ENCODE results near the gene KANK4. TPM values are rescaled to one million over a fixed set of nuclear protein-coding genes. Genes with fewer than 3 reads are reported as not detected.

Gene KANK4
- total and polyA plus RNA-seq, 2 donors (not counting 1 experiment from before 2014, with no cell fraction given), result not detected

- H3K4me3 ChIP-seq (replicated peaks in 1 of 4; ENCODE audit: control extremely low read depth in 1 of 4, insufficient read depth in 1 of 4, low read depth in 3 of 4, low read length in 4 of 4), result no peak overlapping the region
- no peaks in the 10 kb centered on the region for H3K4me1 ChIP-seq (ENCODE audit: control insufficient read depth, extremely low read depth, insufficient read depth, low read length)
- H3K4me2 ChIP-seq (ENCODE audit: extremely low read depth, insufficient read depth, low read length), result no peak overlapping the region
- no peaks in the 10 kb centered on the region for H3K9me3 ChIP-seq (ENCODE audit: control insufficient read depth, insufficient read depth, low read depth, low read length)
- no peak for DNase-seq (ENCODE audit: low read depth in 2 of 2)
- no peaks in the 10 kb centered on the region for H3K27me3 ChIP-seq (ENCODE audit: control insufficient read depth, insufficient read depth, low read length)
- no peak overlapping the region for H2AFZ ChIP-seq (ENCODE audit: low read length)
- no peak overlapping the region for H3K27ac ChIP-seq (ENCODE audit: insufficient read depth, low read length)
- no peaks in the 10 kb centered on the region for H4K20me1 ChIP-seq (ENCODE audit: control insufficient read depth, extremely low read depth, insufficient read depth, low read length)
- no peaks in the 10 kb centered on the region for H3K36me3 ChIP-seq (ENCODE audit: control insufficient read depth, insufficient read depth, low read length)
- H3K9ac ChIP-seq (ENCODE audit: insufficient read depth, low read length), result no peak overlapping the region
- TF ChIP-seq CTCF (conservative IDR thresholded peaks at IDR 0.05 in 1 of 2, IDR thresholded peaks at IDR 0.05 in 1 of 2; ENCODE audit: low read depth in 1 of 2, low read length in 2 of 2), result no peak
- no peak for TF ChIP-seq EZH2 (IDR thresholded peaks at IDR 0.05; ENCODE audit: low read length, missing control alignments)
- no peaks in the 10 kb centered on the region for H3K79me2 ChIP-seq (ENCODE audit: control insufficient read depth, insufficient read depth, low read length)
Measured at GRCh38 chr1:62343911-62344310, 24.7 kb upstream of the KANK4 start.

GRCh38 chr1:62342270-62342669 lies 23.0 kb upstream of the KANK4 start:
- Histone ChIP-seq H3K27ac (ENCODE audit: insufficient read depth, low read length) (no peak overlapping the region), H3K9ac (ENCODE audit: insufficient read depth, low read length) (no peak overlapping the region), H3K9me3 (ENCODE audit: control insufficient read depth, insufficient read depth, low read depth, low read length) (no peaks in the 10 kb centered on the region), H3K36me3 (ENCODE audit: control insufficient read depth, insufficient read depth, low read length) (no peaks in the 10 kb centered on the region), H3K27me3 (ENCODE audit: control insufficient read depth, insufficient read depth, low read length) (no peaks in the 10 kb centered on the region), H4K20me1 (ENCODE audit: control insufficient read depth, extremely low read depth, insufficient read depth, low read length) (no peaks in the 10 kb centered on the region), H3K4me1 (ENCODE audit: control insufficient read depth, extremely low read depth, insufficient read depth, low read length) (no peaks in the 10 kb centered on the region), H3K4me2 (ENCODE audit: extremely low read depth, insufficient read depth, low read length) (no peak overlapping the region), H3K79me2 (ENCODE audit: control insufficient read depth, insufficient read depth, low read length) (no peaks in the 10 kb centered on the region), H3K4me3 (replicated peaks in 1 of 4; ENCODE audit: control extremely low read depth in 1 of 4, insufficient read depth in 1 of 4, low read depth in 3 of 4, low read length in 4 of 4) (no peak overlapping the region), H2AFZ (ENCODE audit: low read length) (no peak overlapping the region)
- TF ChIP-seq EZH2 (IDR thresholded peaks at IDR 0.05; ENCODE audit: low read length, missing control alignments) (no peak), CTCF (conservative IDR thresholded peaks at IDR 0.05 in 1 of 2, IDR thresholded peaks at IDR 0.05 in 1 of 2; ENCODE audit: low read depth in 1 of 2, low read length in 2 of 2) (no peak)
- no peak for DNase-seq (ENCODE audit: low read depth in 2 of 2)

- Histone ChIP-seq H3K27me3 (ENCODE audit: control insufficient read depth, insufficient read depth, low read length) (no peaks in the 10 kb centered on the region), H3K9me3 (ENCODE audit: control insufficient read depth, insufficient read depth, low read depth, low read length) (no peaks in the 10 kb centered on the region), H3K9ac (ENCODE audit: insufficient read depth, low read length) (no peak overlapping the region), H3K36me3 (ENCODE audit: control insufficient read depth, insufficient read depth, low read length) (no peaks in the 10 kb centered on the region), H3K4me3 (replicated peaks in 1 of 4; ENCODE audit: control extremely low read depth in 1 of 4, insufficient read depth in 1 of 4, low read depth in 3 of 4, low read length in 4 of 4) (no peak overlapping the region), H4K20me1 (ENCODE audit: control insufficient read depth, extremely low read depth, insufficient read depth, low read length) (no peaks in the 10 kb centered on the region), H3K79me2 (ENCODE audit: control insufficient read depth, insufficient read depth, low read length) (no peaks in the 10 kb centered on the region), H3K4me2 (ENCODE audit: extremely low read depth, insufficient read depth, low read length) (no peak overlapping the region), H3K4me1 (ENCODE audit: control insufficient read depth, extremely low read depth, insufficient read depth, low read length) (no peaks in the 10 kb centered on the region), H3K27ac (ENCODE audit: insufficient read depth, low read length) (no peak overlapping the region), H2AFZ (ENCODE audit: low read length) (no peak overlapping the region)
- no peak for DNase-seq (ENCODE audit: low read depth in 2 of 2)
- TF ChIP-seq EZH2 (IDR thresholded peaks at IDR 0.05; ENCODE audit: low read length, missing control alignments), result no peak
- TF ChIP-seq CTCF (conservative IDR thresholded peaks at IDR 0.05 in 1 of 2, IDR thresholded peaks at IDR 0.05 in 1 of 2; ENCODE audit: low read depth in 1 of 2, low read length in 2 of 2), result no peak
Measured at GRCh38 chr1:62341615-62342014, 22.4 kb upstream of the KANK4 start.

Measured in fibroblast of lung (primary cell).